NCI-H2171 treated with DMSO at 0.1 percent for 48 hours (cell line): ENCODE measurements around the gene PAF1.
"Not testable (repeated sequence)": the region's sequence is repeated elsewhere in the genome, so short reads cannot be mapped to it uniquely, and the experiment has no call there.

Experiments
- DNase-seq: peaks from one replicate; lab custom pipeline; 2025; lab: John Stamatoyannopoulos, UW

The PAF1 gene

DNA sequence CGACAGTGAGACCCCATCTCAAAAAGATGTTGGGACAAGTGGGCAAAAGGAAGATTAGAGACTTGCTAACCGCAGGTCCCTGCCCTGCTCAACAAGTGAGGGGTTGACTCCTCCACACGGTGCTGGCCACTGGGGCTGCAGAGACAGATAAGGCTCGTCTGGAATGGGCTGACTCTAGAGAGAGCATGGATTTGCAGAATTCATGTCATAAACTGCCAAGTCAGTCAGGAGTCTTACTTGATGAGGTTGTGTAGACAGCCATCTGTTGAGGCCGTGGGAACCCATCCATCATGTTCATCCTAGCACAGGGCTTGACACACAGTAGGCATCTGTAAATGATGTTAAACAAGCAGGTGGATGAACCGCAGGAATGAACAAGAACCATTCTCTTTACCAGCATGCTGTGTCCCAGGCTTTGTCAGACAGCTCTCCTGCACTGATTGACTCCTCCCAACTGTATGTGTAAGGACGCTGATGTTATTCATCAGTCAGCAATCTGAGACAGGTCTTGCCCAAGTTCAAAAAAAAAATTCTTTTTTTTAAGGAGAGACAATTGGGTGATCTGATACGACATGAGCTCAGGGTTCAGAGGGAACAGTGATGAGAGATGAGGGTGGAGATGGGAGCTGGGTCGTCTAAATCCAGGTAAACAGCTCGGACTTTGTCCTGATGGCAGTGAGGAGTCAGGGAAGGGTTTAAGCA is 8.8 kb downstream of the PAF1 start:
- no peak for DNase-seq

DNA sequence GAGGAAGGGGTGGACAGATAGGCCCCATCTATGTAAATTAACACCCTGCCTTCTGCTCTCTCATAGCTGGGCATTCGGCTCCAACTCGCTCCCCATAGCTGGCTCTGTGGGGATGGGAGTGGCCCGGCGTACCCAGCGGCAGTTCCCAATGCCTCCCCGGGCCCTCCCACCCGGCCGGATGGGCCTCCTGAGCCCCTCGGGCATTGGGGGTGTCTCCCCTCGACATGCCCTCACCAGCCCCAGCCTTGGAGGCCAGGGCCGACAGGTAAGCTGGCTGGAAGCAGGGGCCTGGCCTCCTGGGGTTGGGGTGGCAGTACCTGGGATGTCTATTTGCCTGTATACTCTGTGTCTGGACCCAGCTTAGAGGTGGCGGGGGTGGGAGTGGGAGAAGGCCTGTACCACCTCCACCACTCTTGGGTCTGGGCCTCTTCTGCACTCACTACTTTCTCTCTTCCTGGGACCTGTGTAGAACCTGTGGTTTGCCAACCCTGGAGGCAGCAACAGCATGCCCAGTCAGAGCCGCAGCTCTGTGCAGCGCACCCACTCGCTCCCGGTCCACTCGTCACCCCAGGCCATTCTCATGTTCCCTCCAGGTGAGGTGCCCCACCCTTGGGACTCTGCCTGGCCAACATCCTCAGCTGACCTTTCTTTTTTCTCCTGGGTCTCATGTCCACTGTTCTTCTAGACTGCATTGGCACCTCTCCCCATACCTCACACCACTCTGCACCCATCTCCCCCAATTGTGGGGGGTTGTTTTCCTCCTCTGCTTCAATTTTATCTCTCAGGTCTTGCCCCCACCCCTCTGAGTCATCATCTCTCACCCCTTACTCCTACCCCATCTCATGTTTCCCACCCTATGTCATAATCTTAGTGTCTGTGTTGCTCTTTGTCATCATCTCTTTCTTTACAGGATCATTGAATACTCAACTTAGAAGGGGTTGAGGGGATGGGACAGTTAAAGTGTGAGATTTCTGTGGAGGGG is 10.1 kb downstream of the PAF1 start:
- DNase-seq, result no peak

DNA sequence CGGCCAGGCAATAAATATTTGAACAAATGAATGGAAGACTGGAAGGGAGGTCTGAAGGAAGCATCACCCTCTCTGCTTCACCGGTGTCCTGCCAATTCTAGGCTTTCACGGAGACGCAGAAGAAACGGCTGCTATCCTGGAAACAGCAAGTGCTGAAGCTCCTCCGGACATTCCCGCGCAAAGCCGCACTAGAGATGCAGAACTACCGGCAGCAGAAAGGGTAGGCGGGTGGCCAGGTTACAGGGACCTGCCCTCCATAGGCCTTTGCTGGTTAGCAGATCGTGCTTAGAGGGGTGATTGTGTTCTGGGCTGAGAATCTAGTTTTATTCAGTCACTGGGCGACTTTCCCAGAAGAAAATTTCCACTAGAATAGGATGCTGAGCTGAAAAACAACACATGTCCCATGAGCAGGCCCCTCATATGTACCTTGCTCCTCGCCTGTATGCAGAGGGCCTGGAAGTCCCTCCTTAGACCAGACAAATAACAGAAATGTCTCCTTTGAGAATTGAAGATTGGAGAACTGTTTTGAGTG is 11.0 kb downstream of the PAF1 start:
- DNase-seq, result no peak

DNA sequence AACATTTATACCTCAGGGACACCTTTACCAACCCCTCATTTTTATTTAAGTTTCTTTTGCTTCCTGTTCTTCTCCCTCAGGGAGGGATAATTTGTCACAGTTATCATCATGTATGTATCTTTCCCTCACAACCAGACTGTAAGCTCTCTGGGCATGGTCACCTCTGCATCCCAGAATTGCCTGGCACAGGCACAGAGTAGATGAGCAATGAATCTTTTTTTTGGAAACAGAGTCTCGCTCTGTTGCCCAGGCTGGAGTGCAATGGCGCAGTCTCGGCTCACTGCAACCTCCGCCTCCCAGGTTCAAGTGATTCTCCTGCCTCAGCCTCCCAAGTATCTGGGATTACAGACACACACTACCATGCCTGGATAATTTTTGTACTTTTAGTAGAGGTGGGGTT is 11.5 kb downstream of the PAF1 start:
- not testable (repeated sequence) for DNase-seq

DNA sequence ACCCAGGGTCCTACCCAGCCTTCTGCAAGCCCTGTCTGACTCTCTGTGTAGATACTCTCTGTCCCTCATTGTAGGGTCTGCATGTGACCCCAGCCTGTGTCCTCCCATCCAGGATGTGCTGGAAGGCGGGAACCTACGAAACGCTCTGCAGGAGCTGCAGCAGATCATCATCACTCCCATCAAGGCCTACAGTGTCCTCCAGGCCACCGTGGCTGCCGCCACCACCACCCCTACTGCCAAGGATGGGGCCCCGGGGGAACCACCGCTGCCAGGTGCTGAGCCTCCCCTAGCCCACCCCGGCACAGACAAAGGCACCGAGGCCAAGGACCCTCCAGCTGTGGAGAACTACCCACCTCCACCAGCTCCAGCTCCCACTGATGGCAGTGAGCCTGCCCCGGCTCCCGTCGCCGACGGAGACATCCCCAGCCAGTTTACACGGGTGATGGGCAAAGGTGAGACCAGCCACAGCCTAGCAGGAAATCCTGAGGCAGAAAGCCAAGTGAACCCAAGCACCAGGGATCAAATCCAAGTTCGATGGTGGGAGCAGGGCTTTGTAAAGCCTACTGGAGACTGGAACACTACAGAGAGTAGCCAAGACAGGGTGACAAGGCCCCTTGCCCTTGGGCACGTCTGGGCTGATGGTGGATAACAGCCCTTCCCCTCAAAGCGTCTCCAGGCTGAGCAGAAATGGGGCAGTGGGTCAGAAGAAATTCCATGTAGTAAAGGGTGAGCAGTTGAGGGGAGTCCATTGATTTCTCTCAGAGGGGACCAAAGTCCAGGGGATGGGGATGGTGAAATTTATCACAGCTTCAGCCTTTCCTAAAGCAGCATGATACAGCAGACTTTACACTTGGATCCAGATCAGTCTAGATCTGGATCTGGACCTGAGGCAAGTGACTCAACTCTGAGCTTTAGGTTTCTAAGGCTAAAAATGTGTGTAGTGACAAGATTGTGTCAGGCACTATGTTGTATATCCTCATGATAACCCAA is 13.2 kb downstream of the PAF1 start:
- no peak for DNase-seq

DNA sequence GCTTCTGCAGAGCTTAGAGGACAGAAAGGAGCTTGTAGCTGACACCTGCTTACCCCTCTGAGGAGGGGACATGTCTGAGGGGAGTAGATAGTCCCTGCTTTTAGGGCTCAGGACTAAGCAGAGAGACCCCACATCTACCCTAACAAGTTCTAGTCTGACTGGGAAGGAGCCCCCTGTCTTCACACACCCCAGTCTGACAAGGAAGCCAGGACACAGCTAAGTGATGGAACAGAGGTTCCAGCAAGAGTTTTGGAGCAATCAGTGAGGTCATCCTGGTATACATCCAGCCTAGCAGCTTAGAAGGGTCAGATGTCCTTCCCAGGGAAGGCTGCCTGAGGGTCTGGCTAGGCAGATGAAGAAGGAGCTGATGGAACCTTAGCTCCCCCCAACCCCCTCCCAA is 15.0 kb downstream of the PAF1 start:
- DNase-seq, result no peak

DNA sequence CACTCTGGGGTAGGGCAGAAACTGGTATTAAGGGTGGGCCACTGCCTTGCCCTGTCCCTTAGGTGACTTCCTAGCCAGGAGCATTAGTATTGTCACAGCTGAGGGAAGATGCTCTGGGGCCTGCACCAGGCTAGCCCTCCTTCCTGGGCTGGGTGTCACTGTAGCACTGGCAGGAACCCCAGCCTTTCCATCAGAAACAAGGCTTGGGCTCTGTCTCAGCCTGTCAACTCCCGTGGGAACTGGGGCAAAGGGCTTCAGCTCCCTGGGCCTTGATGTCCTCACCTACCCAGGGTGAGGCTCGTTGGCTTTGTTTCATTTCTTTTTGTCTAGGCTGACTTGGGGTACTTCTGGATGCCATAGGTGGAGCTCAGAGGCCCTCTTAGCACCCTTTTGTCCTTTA is 18.0 kb downstream of the PAF1 start:
- DNase-seq, result no peak

DNA sequence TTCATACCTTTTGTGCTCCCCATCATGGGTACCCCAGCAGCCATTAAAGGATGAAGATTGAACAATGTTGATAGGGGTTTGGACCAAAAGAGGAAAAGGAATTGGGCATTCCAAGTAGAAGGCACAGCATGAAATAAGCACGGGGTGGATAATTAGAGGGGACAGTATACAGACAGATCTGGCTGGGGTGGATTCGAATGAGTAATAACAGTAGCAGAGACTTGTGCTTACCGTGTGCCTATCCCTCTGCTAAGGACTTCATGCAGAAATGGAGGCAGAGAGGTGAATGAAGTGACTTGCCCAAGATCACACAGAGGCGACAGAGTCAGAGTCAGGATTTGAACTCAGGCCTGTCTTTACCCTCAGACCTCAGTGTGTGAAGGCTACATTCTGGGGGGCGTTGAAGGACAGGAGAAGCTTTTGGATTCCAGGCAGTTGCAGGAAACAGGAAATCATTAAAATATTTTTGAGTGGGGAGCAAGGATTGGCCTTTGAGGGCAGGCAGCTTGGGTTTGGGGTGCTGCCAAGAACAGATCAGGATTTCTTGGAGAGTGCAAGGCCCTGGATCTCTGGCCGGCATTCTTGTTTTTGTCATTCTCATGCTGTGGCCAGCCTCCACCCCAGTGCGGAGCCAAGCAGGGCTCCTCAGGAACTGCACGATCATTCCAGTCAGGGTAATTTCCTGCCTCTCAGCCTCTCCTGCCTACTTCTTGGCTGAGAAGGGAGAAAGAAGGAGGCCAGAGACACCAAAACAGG is 18.7 kb downstream of the PAF1 start:
- no peak for DNase-seq

DNA sequence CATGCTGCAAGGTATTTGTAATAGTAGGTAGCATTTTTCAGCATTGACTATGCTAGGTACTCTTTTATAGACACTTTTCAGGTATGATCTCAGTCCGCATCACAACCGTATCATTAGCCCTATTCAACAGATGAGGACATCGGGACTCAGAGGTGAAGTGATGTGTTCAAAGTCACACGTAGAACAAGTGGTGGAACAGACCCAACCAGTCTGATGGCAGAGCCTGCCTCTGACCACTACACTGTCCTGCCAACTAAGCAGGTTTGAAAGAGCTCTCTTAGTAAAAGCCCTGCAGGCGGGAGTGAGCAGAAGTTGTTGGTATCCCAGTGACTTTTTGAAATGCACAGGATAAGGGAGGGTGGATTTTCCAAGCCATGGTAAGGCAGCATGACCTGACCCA is 20.2 kb downstream of the PAF1 start:
- no peak for DNase-seq

DNA sequence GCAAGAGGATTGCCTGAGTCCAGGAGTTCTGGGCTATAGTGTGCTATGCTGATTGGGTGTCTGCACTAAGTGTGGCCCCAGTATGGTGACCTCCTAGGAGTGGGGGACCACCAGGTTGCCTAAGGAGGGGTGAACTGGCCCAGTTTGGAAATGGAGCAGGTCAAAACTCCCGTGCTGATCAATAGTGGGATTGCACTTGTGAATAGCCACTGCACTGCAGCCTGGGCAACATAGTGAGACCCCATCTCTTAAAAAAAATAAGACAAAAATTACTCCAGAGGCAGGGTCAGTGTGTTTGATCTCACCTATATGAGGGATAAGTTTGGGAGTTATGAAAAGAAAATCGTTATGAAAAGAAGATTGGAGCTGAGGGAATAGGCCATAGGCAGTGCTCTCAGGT is 21.7 kb downstream of the PAF1 start:
- no peak for DNase-seq

DNA sequence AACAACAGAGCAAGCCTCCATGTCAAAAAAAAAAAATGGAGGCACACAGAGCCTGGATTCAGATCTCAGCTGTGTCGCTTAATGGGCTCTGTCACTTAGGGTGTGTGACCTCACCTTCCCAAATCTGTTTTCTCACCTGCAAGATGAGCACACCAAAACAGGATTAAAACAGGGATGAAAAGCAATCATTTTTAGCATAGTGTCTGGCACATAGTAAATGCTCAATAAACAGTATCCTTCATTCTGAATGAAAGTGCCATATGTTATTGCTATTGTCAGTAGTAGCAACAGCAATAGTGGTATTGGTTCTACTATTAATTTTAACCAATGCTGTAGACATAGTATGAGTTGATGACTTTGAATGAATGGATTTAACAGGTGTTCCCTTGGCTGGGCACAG is 25.4 kb downstream of the PAF1 start:
- DNase-seq, result no peak

DNA sequence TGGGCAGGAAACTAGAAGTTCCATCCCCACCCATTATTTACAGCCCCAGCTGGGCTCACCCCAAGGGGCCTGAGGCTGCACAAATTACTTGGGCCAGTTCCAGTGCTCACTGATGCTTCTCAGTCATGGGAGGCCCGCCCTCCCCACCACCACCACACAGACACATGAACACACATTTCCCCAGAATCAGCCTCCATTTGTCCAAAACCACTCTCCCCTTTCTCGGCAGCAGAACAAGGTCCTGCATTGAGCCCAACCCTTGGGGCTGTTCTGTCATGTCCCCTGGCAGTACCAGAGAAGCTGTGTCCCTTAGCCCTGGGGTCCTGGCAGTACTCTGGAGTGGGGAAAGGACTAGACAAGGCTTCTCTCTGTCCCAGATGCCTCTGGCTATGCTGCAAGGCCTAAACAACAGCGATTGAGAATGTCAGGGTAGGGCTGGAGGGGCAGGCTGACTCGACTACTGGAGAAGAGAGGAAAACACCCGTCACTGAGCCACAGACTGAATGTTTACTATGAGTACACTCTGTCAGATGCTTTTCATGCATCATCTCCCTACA is 26.9 kb downstream of the PAF1 start:
- DNase-seq, result peak; percentile 11

DNA sequence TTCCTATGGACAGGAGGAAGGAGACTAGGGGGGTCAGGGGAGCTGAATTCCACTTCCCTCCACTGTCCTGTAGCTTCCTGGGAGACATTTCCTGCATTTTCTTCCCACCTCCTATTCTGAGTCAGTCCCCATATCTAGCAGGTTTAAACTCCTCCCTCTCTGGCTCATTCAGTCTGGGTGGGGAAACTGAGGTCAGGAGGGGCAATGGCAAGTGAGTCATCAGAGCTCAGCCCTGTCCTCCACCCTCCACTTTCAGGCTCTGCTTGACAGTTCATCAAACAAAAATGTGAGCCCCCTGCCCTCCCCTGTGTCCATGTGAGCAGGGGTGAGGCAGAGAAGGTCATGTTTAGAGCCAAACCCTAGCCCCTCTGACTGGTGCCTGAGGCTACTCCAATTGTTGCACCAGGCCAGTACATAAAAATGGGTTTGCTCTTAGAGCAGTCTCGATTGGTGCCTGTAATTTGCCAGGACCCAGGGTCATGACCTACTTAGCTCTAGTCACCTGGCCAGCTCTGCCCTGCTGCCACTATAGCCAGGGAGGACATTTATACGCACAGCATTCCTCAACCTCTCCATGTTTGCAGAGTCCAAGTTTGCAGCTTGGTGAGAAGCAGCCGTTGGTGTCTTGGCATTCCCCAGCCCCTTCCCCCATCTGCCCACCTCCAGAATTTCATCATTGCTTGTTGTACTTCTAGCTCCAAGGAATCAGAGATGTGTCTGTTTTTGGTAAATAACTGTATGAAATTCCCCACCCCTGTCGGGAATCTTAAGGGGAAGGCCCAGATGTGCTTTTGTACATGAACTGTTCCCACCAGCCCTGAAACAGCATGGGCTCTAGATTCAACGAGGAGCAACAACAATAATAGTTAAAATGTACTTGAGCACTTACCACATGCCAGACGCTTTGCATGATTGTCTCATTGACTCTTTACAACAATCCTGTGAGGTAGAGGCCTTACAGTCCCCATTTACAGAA is 27.9 kb downstream of the PAF1 start:
- DNase-seq, result no peak

DNA sequence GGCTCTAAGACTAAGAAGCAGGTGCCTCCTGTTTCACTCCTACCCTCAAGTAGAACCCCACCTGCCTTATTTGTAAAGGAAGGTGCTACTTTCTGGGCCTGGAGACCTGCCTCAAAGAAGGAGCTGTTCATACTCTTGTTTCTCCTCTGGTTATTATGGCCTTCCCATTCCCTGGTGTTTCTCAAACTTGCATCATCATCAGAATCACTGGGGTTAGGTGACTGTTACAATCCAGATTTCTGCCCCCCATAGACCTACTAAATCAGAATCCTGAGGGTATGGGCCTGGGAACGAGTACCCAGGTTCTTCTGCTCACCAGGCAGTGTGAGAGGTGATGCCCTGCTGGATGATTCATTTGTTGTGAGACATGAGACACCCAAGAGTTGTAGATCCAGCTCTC is 30.3 kb downstream of the PAF1 start:
- DNase-seq, result no peak

DNA sequence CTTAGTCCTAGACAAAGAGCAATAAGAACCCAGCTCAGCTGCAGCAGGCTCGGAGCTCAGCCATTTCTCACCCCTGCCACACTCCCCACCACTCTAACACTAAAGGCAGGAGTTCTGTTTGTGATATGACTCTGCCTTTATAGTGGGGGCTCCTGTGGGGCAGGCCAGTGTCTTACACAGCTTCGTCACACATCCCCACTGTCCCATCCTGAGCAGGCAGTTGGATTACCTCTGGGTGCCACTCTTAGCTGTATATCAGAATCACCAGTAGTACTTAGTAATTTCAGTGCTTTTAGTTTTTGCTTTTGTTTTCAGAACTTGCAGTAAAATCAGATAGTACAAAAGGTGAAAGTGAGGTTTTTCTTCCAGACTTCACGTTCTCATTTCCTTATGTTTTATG is 31.9 kb downstream of the PAF1 start:
- no peak for DNase-seq

DNA sequence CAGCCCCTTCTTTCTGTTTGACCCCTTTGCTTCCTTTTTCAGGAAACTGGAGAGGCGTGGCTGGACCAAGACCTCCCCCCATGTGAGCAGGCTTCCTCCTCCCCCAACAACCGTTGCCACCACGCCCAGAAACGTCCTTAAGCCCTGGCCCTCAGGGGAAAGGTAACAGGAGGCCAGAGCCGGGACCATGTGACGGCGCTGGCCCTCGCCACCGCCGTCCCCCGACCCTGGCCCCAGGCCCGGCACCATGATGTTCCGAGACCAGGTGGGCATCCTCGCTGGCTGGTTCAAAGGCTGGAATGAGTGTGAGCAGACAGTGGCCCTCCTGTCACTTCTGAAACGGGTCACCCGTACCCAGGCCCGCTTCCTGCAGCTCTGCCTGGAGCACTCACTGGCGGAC is 34.3 kb downstream of the PAF1 start:
- DNase-seq, result no peak

DNA sequence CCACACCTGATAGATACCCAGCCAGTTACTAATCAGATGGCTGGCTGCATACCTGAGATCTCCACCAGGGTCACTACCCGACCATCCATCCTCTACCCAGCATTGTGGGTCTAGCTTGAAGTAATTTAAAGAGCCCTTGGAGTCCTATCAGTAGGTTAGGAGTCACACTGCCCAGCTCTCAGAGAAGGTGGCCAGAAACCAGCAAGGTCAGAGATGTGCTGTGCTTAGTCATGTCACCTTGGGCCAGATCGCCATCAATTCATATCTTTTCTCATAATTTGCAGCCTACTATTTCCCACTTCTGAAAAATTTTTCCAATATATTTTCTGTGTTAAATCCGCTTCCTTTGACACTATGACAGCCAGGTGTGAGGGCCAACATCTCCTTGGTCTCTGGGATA is 34.8 kb downstream of the PAF1 start:
- DNase-seq, result no peak

DNA sequence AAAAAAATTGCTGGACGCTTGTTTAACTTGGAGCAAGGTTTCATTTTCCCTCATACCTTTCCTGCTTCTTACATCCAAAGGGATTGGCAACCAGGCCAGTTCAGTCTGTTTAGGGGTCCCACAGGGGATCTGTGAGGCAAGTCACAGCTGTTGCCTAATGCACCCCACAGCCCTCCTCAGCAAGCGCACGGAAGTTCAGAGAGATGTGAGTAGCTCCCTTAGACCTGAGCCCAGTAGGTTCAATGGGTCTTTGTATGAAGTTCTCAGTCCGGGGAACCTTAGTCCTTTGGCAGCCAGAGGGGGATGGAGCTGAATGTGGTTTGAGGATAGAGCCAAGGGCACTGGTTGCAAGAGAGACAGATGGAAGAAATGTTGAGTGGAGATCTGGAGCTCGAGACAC is 35.7 kb downstream of the PAF1 start:
- no peak for DNase-seq

DNA sequence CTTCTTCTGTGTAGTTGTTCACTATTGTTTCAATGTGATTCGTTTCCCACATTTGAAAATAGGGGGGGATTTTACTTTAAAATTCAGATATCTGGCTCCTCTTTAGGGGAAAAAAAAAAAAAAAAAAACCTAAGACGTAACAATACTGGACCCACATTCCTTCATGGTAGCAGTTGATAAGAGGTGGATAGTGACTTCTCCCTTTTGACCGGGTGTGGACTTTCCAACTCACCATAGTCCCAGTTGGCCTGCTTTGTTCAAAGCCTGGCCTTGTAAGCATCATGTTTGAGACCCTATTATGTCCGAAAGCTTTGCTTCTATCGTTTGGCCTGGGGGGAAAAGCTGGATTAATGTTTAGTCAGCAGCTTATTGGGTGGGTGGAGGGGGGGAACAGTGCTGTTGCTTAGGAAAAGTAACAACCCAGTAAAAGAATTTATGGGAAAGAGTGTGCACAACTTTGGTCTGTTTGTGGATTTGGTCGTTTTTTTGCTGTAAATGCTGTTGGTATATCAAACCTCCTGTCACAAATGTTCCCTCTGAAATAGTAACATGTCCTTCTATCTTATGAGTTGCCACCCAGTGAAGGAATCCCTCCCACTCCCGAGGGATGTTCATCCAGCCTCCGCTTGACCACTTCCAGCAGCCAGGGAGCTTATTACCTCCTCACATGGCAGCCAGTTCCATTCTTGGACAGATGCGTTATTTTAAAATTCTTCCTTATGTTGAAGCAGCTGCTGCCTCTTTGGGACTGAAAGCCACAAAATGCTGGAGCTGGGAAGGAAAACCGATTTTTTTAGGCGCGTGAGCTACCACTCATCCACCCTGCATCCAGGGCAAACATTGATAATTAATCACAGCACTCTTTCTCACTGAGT is 38.3 kb downstream of the PAF1 start:
- DNase-seq, result no peak
